Upper lobe of left lung (tissue), 4 donors: ENCODE data around the gene ATG5.

Experiments
- POLR2A ChIP-seq, 4 donors: fragments of 450-650 bp; IDR thresholded peaks; one replicate each; pipeline ENCODE4 v1.5.1; 2016 to 2017; ENCODE audit warnings: antibody characterized with exemption in 4 of 4, mild to moderate bottlenecking in 2 of 4
- POLR2AphosphoS5 ChIP-seq, 2 donors: sonication (generic); formaldehyde crosslinking; IDR thresholded peaks; one replicate each; pipeline ENCODE4 v1.5.1; 2017; ENCODE audit warnings: antibody characterized with exemption in 2 of 2
- TF ChIP-seq, protein P1 (sequence below), 6 experiments: fragments of 450-650 bp in 4 of 6; fragments of 200-600 bp in 2 of 6; sonication (generic) in 2 of 6; IDR thresholded peaks; one replicate each; pipeline ENCODE4 v1.5.1; 2016 to 2019; ENCODE audit warnings: antibody characterized with exemption in 6 of 6

DNA sequence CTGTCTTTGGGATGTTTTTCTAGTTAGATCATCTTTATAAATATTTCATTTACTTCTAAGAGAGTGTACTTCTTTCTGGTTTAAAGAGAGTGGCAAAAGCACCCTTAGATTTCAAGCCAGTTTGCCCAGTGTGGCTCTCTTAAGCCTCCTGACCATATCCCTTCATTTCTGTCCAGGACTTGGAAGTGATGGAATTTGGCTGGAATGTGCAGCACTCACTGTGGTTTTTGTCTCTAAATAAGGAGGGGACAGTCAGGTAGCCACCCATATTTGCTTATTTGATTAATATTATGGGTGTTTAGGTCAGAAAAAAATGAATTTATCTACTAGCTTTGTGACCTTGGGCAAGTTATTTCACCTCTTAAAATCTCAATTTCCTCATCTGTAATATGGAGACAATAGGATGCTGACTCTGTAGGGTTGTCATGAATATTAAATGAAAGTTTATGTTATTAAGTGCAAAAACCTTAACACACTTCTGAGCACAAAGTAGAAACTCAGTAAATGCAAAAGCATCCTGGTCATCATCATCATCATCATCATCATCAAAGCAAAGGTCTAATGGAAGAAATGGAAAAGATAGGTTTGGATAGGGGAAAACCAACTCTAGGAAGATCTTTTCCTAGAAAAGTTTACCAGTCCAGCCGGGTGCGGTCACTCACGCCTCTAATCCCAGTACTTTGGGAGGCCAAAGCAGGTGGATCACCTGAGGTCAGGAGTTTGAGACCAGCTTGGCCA lies 38.0 kb upstream of the ATG5 start:
- TF ChIP-seq POLR2AphosphoS5 (IDR thresholded peaks at IDR 0.05) (no peak), POLR2A (IDR thresholded peaks at IDR 0.05) (no peak)
- TF ChIP-seq, protein P1, sequence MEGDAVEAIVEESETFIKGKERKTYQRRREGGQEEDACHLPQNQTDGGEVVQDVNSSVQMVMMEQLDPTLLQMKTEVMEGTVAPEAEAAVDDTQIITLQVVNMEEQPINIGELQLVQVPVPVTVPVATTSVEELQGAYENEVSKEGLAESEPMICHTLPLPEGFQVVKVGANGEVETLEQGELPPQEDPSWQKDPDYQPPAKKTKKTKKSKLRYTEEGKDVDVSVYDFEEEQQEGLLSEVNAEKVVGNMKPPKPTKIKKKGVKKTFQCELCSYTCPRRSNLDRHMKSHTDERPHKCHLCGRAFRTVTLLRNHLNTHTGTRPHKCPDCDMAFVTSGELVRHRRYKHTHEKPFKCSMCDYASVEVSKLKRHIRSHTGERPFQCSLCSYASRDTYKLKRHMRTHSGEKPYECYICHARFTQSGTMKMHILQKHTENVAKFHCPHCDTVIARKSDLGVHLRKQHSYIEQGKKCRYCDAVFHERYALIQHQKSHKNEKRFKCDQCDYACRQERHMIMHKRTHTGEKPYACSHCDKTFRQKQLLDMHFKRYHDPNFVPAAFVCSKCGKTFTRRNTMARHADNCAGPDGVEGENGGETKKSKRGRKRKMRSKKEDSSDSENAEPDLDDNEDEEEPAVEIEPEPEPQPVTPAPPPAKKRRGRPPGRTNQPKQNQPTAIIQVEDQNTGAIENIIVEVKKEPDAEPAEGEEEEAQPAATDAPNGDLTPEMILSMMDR (IDR thresholded peaks at IDR 0.05) = no peak
